Neural cell (in vitro differentiated cells): ENCODE measurements around the gene NCAPD2. TPM values are rescaled to one million over a fixed set of nuclear protein-coding genes. Genes with fewer than 3 reads are reported as not detected.
A peak's percentile ranks its signal among the peaks of the same experiment; 100 is the strongest.

Experiments
- H2AFZ ChIP-seq: fragments of 200-600, 300-800 bp; sonication (generic), shearing (Covaris generic); 2 replicates; pipeline ENCODE4 v1.6.0; 2014; ENCODE audit warnings: low read depth, mild to moderate bottlenecking, antibody characterized with exemption, low read length, moderate library complexity
- H3F3A ChIP-seq: fragments of 200-600 bp; shearing (Covaris generic); 2 replicates; pipeline ENCODE4 v1.6.1; 2016; ENCODE audit warnings: mild to moderate bottlenecking, moderate library complexity, mixed read lengths, antibody characterized with exemption, low read length; ENCODE audit not compliant: insufficient read depth, poor library complexity, severe bottlenecking
- H3K27ac ChIP-seq: fragments of 200-600, 300-800 bp; sonication (generic), shearing (Covaris generic); 2 replicates; pipeline ENCODE4 v1.5.1; 2014; ENCODE audit warnings: mild to moderate bottlenecking, low read length, moderate library complexity
- H3K27me3 ChIP-seq: fragments of 300-800, 200-600 bp; sonication (generic), shearing (Covaris generic); 2 replicates; pipeline ENCODE4 v1.6.0; 2014; ENCODE audit warnings: mild to moderate bottlenecking, low read depth, low read length, moderate library complexity; ENCODE audit not compliant: insufficient read depth
- H3K36me3 ChIP-seq: fragments of 300-800, 200-600 bp; sonication (generic), shearing (Covaris generic); 2 replicates; pipeline ENCODE4 v1.5.1; 2014; ENCODE audit warnings: mild to moderate bottlenecking, antibody characterized with exemption, low read length, moderate library complexity; ENCODE audit not compliant: insufficient read depth
- H3K4me2 ChIP-seq: fragments of 300-800, 200-600 bp; sonication (generic), shearing (Covaris generic); 2 replicates; pipeline ENCODE4 v1.6.0; 2014; ENCODE audit warnings: mild to moderate bottlenecking, low read length
- H3K4me3 ChIP-seq: fragments of 300-800, 200-600 bp; sonication (generic), shearing (Covaris generic); 2 replicates; pipeline ENCODE4 v1.5.1; 2014; ENCODE audit warnings: mild to moderate bottlenecking, low read length, moderate library complexity
- H3K79me2 ChIP-seq: fragments of 200-600 bp; shearing (Covaris generic); replicated peaks from 2 replicates; pipeline ENCODE4 v1.6.0; 2014; ENCODE audit warnings: mild to moderate bottlenecking, low read length, moderate library complexity; ENCODE audit not compliant: insufficient read depth
- H3K9ac ChIP-seq: fragments of 300-800, 200-600 bp; sonication (generic), shearing (Covaris generic); 2 replicates; pipeline ENCODE4 v1.6.1; 2016; ENCODE audit warnings: mild to moderate bottlenecking, low read length, mixed read lengths
- H3K9me2 ChIP-seq: fragments of 200-600 bp; shearing (Covaris generic); 2 replicates; pipeline ENCODE4 v1.6.1; 2016; ENCODE audit warnings: mild to moderate bottlenecking, low read length, mixed read lengths; ENCODE audit not compliant: insufficient read depth
- H3K9me3 ChIP-seq: fragments of 200-600, 300-800 bp; sonication (generic), shearing (Covaris generic); 2 replicates; pipeline ENCODE4 v1.6.1; 2016; ENCODE audit warnings: mild to moderate bottlenecking, mixed run types, low read length, moderate library complexity, mixed read lengths
- H4K20me1 ChIP-seq: fragments of 200-600 bp; shearing (Covaris generic); 2 replicates; pipeline ENCODE4 v1.6.1; 2016; ENCODE audit warnings: mild to moderate bottlenecking, mixed run types; ENCODE audit not compliant: insufficient read depth
- EP300 ChIP-seq: fragments of 450-650 bp; conservative IDR thresholded peaks from 2 replicates; pipeline ENCODE4 v1.6.1; 2014; ENCODE audit warnings: antibody characterized with exemption, mild to moderate bottlenecking, moderate library complexity; ENCODE audit not compliant: poor library complexity, severe bottlenecking
- EZH2 ChIP-seq: fragments of 200-600, 300-800 bp; shearing (Covaris generic), sonication (generic); IDR thresholded peaks from 2 replicates; pipeline ENCODE4 v1.6.1; 2014; ENCODE audit warnings: antibody characterized with exemption, low read length, borderline replicate concordance, mild to moderate bottlenecking; ENCODE audit not compliant: insufficient read depth, poor library complexity, severe bottlenecking
- POLR2AphosphoS5 ChIP-seq: IDR thresholded peaks from 2 replicates; pipeline ENCODE4 v1.6.1; 2012
- RAD21 ChIP-seq: fragments of 450-650 bp; conservative IDR thresholded peaks from 2 replicates; pipeline ENCODE4 v1.6.1; 2014; ENCODE audit warnings: antibody characterized with exemption, mild to moderate bottlenecking, moderate library complexity
- SMC3 ChIP-seq: fragments of 450-650 bp; conservative IDR thresholded peaks from 2 replicates; pipeline ENCODE4 v1.6.1; 2014; ENCODE audit warnings: antibody characterized with exemption, mild to moderate bottlenecking, moderate library complexity; ENCODE audit not compliant: poor library complexity
- TAF1 ChIP-seq: IDR thresholded peaks from 2 replicates; pipeline ENCODE4 v1.6.1; 2012; ENCODE audit warnings: low read depth
- polyA plus RNA-seq: library from polyadenylated mRNA; depleted of rRNA; stranded (reverse); fragments of >200 nt; gene quantifications from 2 replicates; pipeline ENCODE4 v1.2.3, GENCODE V29; 2014
- TF ChIP-seq, protein P1 (sequence below): IDR thresholded peaks from 2 replicates; pipeline ENCODE4 v1.6.1; 2012; ENCODE audit warnings: borderline replicate concordance
- TF ChIP-seq, protein P2 (sequence below): fragments of 450-650 bp; IDR thresholded peaks from 2 replicates; pipeline ENCODE4 v1.5.1; 2014; ENCODE audit warnings: antibody characterized with exemption, mild to moderate bottlenecking, moderate library complexity; ENCODE audit not compliant: poor library complexity, severe bottlenecking

NCAPD2 gene
- polyA plus RNA-seq, 1 donor from 2014 or later, result 4.5 TPM

DNA sequence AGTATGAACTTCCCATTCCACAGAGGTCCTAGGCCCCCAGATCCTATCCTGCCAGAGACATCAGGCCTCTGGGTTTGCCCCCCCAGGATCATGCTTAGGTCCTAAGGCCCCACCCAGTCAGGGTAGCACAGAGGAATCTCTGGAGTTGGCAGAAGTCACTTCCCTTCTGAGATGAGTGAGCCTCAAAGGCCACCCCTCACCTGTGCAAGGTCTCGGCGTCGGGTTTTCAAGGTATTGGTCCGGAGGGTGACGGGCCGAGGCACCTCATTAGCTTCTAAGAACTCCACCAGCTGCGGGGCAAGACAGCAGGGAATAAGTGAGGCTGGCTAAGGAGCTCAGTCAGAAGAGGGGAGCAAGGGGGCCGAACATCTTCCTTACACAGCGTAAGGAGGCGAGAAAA, 69.0 kb downstream of the NCAPD2 start:
- Histone ChIP-seq H3K79me2 (peaks cover 7% of the 10 kb centered on the region), H3K4me3 (no peak overlapping the region), H3K9ac (no peak overlapping the region), H3K4me2 (no peak overlapping the region), H3F3A (no peaks in the 10 kb centered on the region), H3K9me2 (no peaks in the 10 kb centered on the region), H4K20me1 (no peaks in the 10 kb centered on the region), H3K27me3 (no peaks in the 10 kb centered on the region), H3K27ac (no peak overlapping the region), H3K9me3 (no peaks in the 10 kb centered on the region), H3K36me3 (no peaks in the 10 kb centered on the region), H2AFZ (no peak overlapping the region)
- TF ChIP-seq, protein P1, sequence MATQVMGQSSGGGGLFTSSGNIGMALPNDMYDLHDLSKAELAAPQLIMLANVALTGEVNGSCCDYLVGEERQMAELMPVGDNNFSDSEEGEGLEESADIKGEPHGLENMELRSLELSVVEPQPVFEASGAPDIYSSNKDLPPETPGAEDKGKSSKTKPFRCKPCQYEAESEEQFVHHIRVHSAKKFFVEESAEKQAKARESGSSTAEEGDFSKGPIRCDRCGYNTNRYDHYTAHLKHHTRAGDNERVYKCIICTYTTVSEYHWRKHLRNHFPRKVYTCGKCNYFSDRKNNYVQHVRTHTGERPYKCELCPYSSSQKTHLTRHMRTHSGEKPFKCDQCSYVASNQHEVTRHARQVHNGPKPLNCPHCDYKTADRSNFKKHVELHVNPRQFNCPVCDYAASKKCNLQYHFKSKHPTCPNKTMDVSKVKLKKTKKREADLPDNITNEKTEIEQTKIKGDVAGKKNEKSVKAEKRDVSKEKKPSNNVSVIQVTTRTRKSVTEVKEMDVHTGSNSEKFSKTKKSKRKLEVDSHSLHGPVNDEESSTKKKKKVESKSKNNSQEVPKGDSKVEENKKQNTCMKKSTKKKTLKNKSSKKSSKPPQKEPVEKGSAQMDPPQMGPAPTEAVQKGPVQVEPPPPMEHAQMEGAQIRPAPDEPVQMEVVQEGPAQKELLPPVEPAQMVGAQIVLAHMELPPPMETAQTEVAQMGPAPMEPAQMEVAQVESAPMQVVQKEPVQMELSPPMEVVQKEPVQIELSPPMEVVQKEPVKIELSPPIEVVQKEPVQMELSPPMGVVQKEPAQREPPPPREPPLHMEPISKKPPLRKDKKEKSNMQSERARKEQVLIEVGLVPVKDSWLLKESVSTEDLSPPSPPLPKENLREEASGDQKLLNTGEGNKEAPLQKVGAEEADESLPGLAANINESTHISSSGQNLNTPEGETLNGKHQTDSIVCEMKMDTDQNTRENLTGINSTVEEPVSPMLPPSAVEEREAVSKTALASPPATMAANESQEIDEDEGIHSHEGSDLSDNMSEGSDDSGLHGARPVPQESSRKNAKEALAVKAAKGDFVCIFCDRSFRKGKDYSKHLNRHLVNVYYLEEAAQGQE, result no peak
- TF ChIP-seq SMC3 (no peak), EP300 (no peak)
- TF ChIP-seq, protein P2, sequence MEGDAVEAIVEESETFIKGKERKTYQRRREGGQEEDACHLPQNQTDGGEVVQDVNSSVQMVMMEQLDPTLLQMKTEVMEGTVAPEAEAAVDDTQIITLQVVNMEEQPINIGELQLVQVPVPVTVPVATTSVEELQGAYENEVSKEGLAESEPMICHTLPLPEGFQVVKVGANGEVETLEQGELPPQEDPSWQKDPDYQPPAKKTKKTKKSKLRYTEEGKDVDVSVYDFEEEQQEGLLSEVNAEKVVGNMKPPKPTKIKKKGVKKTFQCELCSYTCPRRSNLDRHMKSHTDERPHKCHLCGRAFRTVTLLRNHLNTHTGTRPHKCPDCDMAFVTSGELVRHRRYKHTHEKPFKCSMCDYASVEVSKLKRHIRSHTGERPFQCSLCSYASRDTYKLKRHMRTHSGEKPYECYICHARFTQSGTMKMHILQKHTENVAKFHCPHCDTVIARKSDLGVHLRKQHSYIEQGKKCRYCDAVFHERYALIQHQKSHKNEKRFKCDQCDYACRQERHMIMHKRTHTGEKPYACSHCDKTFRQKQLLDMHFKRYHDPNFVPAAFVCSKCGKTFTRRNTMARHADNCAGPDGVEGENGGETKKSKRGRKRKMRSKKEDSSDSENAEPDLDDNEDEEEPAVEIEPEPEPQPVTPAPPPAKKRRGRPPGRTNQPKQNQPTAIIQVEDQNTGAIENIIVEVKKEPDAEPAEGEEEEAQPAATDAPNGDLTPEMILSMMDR, result no peak

GRCh38 chr12:6563448-6564050, 69.6 kb downstream of the NCAPD2 start:
- TF ChIP-seq TAF1 (no peak), POLR2AphosphoS5 (no peak), SMC3 (peak; percentile 59), RAD21 (peak; percentile 25), EZH2 (no peak)
- TF ChIP-seq, protein P2, result peak; percentile 66

More at GRCh38 chr12:6563448-6564050, 69.6 kb downstream of the NCAPD2 start:
- Histone ChIP-seq H3K36me3 (no peaks in the 10 kb centered on the region), H2AFZ (no peak overlapping the region), H3K4me3 (no peak overlapping the region), H3K27ac (no peak overlapping the region), H3K9ac (no peak overlapping the region), H4K20me1 (no peaks in the 10 kb centered on the region), H3F3A (no peaks in the 10 kb centered on the region), H3K4me2 (no peak overlapping the region), H3K9me2 (no peaks in the 10 kb centered on the region), H3K27me3 (no peaks in the 10 kb centered on the region), H3K79me2 (peaks cover 7% of the 10 kb centered on the region), H3K9me3 (no peaks in the 10 kb centered on the region)
